HEK293T (cell line): ENCODE measurements around the gene RORC.

ENCODE experiments used
- CTCF ChIA-PET: fragments of 350-600 bp; formaldehyde crosslinking; extraction: SDS; loops from one replicate; lab custom pipeline; 2021; ENCODE audit warnings: antibody characterized with exemption, inconsistent platforms; lab: Yijun Ruan, JAX
- POLR2A ChIA-PET: fragments of 350-600 bp; formaldehyde crosslinking; extraction: SDS; loops from one replicate; lab custom pipeline; 2020; ENCODE audit warnings: antibody characterized with exemption, inconsistent platforms; lab: Yijun Ruan, JAX
- DNase-seq: peaks from one replicate; pipeline ENCODE4 v3.0.0; 2012; ENCODE audit warnings: mixed read lengths; ENCODE audit errors: extremely low spot score
- ARNT ChIP-seq: fragments of 450-650 bp; IDR thresholded peaks from 2 replicates; pipeline ENCODE4 v1.6.1; 2017; ENCODE audit warnings: mild to moderate bottlenecking
- BHLHE40 ChIP-seq: fragments of 450-650 bp; IDR thresholded peaks from 2 replicates; pipeline ENCODE4 v1.6.1; 2016; ENCODE audit warnings: mild to moderate bottlenecking, moderate library complexity, borderline replicate concordance
- CTBP1 ChIP-seq: fragments of 450-650 bp; IDR thresholded peaks from 2 replicates; pipeline ENCODE4 v1.6.1; 2016; ENCODE audit warnings: borderline replicate concordance
- ELF4 ChIP-seq: fragments of 450-650 bp; IDR thresholded peaks from 2 replicates; pipeline ENCODE4 v1.6.1; 2017; ENCODE audit warnings: antibody characterized with exemption
- FOXA1 ChIP-seq: fragments of 450-650 bp; IDR thresholded peaks from 2 replicates; pipeline ENCODE4 v1.6.1; 2016; ENCODE audit warnings: mild to moderate bottlenecking
- FOXK2 ChIP-seq: fragments of 450-650 bp; IDR thresholded peaks from 2 replicates; pipeline ENCODE4 v1.6.1; 2016; ENCODE audit warnings: mild to moderate bottlenecking
- FOXM1 ChIP-seq: fragments of 450-650 bp; IDR thresholded peaks from 2 replicates; pipeline ENCODE4 v1.6.1; 2017; ENCODE audit warnings: mild to moderate bottlenecking, borderline replicate concordance
- HDGF ChIP-seq: fragments of 450-650 bp; IDR thresholded peaks from 2 replicates; pipeline ENCODE4 v1.6.1; 2017; ENCODE audit warnings: antibody characterized with exemption, borderline replicate concordance
- L3MBTL2 ChIP-seq: fragments of 450-650 bp; conservative IDR thresholded peaks from 2 replicates; pipeline ENCODE4 v1.6.1; 2016; ENCODE audit warnings: mild to moderate bottlenecking
- LEF1 ChIP-seq: fragments of 450-650 bp; IDR thresholded peaks from 2 replicates; pipeline ENCODE4 v1.6.1; 2017; ENCODE audit warnings: mild to moderate bottlenecking, borderline replicate concordance
- NFRKB ChIP-seq: fragments of 450-650 bp; IDR thresholded peaks from 2 replicates; pipeline ENCODE4 v1.6.1; 2016; ENCODE audit warnings: mild to moderate bottlenecking, moderate library complexity
- SP1 ChIP-seq: fragments of 450-650 bp; IDR thresholded peaks from 2 replicates; pipeline ENCODE4 v1.6.1; 2017
- SUZ12 ChIP-seq: fragments of 450-650 bp; IDR thresholded peaks from 2 replicates; pipeline ENCODE4 v1.6.1; 2016; ENCODE audit warnings: mild to moderate bottlenecking
- TARDBP ChIP-seq: fragments of 450-650 bp; IDR thresholded peaks from 2 replicates; pipeline ENCODE4 v1.6.1; 2016
- ZNF384 ChIP-seq: fragments of 450-650 bp; IDR thresholded peaks from 2 replicates; pipeline ENCODE4 v1.6.1; 2016
- TF ChIP-seq, protein P1 (sequence below): fragments of 450-650 bp; IDR thresholded peaks from 2 replicates; pipeline ENCODE4 v1.6.1; 2016

The RORC gene

DNA sequence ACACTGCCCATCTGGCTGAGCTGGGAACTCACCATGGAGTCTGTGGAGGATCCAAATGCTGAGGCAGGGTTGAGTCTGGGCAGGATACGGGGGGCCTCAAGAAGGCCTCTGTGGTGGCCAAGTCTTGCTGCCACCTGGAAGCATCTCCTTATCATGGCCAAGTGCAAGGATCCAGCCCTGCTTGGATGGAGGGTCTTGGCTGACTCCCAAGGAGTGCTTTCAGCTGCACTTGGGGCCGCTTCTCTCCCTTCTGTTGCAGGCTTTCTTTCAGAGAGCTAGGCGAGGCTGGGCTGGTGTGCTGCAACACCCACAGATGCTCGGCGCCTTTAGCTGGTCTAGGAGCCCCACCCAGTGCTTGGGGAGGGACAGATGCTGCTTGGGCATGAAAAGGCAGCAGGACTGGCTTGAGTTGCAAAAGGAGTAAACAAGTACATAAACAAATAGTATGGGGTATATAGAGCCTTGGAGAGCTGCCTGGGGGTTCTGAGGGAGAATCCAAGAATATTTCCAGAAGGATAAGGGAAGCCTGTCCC is 21.9 kb upstream of the RORC start, which contains the start of gene THEM5:
Gene THEM5 (minus strand): TSS at position 302 of the 533 bp plus-strand sequence. CDS start 147 bp downstream, at position 155.
- ChIA-PET POLR2A (no interaction called here), CTCF (interaction anchor here (1.7 kb wide), 1 partner anchor 9 kb away, joined by 7 read pairs; no protein-coding TSS in a partner anchor)
- no peak for DNase-seq
- no peak for TF ChIP-seq BHLHE40
- TF ChIP-seq HDGF: no peak
- no peak for TF ChIP-seq FOXK2

DNA sequence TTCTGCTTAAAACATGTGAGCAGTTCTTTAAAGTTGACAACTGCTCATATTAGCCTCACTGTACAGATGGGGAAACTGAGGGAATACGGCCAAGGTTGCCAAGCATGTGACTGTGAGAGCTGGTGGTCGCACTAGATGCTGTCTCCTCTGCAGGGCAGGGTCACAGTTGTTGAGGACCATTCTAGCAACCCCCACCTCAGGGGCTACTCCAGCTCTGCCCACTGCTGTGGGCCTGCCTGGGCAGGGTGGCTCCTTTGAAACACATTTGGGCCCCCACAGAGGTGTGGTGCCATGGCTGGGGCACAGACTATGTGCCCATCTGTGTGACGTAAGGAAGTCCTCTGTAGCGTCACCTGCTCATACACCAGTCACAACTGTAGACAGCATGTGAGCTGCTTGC is 21.1 kb upstream of the RORC start:
- ChIA-PET POLR2A (no interaction called here), CTCF (interaction anchor here (1.7 kb wide), 1 partner anchor 8 kb away, joined by 7 read pairs; no protein-coding TSS in a partner anchor)
- TF ChIP-seq HDGF: no peak
- no peak for TF ChIP-seq BHLHE40
- no peak for TF ChIP-seq FOXA1
- TF ChIP-seq FOXM1: no peak
- no peak for TF ChIP-seq CTBP1
- no peak for TF ChIP-seq LEF1
- TF ChIP-seq, protein P1, sequence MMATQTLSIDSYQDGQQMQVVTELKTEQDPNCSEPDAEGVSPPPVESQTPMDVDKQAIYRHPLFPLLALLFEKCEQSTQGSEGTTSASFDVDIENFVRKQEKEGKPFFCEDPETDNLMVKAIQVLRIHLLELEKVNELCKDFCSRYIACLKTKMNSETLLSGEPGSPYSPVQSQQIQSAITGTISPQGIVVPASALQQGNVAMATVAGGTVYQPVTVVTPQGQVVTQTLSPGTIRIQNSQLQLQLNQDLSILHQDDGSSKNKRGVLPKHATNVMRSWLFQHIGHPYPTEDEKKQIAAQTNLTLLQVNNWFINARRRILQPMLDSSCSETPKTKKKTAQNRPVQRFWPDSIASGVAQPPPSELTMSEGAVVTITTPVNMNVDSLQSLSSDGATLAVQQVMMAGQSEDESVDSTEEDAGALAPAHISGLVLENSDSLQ: no peak
- no peak for TF ChIP-seq ZNF384
- no peak for TF ChIP-seq ARNT
- no peak for TF ChIP-seq ELF4
- TF ChIP-seq SP1: no peak
- TF ChIP-seq NFRKB: no peak
- no peak for TF ChIP-seq SUZ12
- TF ChIP-seq L3MBTL2: no peak
- TF ChIP-seq FOXK2: no peak
- TF ChIP-seq TARDBP: no peak
- no peak for DNase-seq

DNA sequence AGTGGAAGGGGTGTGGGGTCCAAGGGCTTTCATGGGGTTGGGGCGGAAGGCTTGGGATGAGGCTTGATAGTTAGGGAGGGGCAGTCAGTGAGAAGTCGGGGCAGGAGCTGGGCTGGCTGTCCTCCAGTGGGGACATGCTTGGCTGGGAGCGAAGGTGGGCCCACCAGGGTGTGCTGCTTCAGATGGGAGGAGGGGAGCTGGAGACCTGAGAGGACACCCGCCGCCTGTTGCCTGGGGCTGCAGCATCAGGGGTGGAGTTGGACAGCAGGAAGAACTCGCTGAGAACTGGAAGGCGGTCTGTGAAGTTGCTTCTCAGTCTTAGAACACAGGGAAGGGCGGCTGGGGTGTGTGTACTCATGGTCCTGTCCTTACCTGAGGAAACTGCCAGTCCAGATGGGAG is 20.3 kb upstream of the RORC start:
- TF ChIP-seq FOXA1: no peak
- TF ChIP-seq ZNF384: no peak
- no peak for TF ChIP-seq NFRKB
- TF ChIP-seq, protein P1: no peak
- TF ChIP-seq SUZ12: no peak
- no peak for TF ChIP-seq SP1
- ChIA-PET POLR2A (no interaction called here), CTCF (interaction anchor here (0.6 kb wide), 1 partner anchor 12 kb away, joined by 4 read pairs; no protein-coding TSS in a partner anchor)
- DNase-seq: no peak

DNA sequence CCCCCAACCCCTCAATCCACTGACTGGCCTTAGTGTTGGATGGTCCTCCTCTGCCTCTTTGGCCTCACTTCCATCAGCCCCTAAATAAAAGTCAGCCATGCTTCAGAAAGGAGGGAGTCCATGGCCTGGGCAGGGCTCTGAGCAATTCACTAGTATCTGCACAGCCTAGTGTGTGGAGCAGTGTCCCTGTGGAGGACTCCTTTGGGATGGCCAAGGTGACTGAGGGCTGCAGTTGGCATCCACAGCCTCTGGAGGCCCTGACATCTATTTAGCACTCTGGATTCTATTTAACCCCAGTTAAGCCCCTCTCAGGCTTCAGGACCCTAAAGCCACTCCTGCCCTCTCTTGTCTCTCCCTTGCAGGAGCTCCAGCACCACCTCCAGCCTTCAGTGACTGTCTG is 18.3 kb upstream of the RORC start:
- DNase-seq: no peak
- POLR2A ChIA-PET: no interaction called here
- CTCF ChIA-PET: interaction anchor here (1.5 kb wide), 1 partner anchor 13 kb away, joined by 5 read pairs; no protein-coding TSS in a partner anchor
- no peak for TF ChIP-seq HDGF
- TF ChIP-seq NFRKB: no peak
- TF ChIP-seq ARNT: no peak
- no peak for TF ChIP-seq L3MBTL2
- TF ChIP-seq ZNF384: no peak
- no peak for TF ChIP-seq LEF1
- TF ChIP-seq, protein P1: no peak
- TF ChIP-seq FOXA1: no peak
- no peak for TF ChIP-seq FOXM1
- no peak for TF ChIP-seq FOXK2
- TF ChIP-seq BHLHE40: no peak

DNA sequence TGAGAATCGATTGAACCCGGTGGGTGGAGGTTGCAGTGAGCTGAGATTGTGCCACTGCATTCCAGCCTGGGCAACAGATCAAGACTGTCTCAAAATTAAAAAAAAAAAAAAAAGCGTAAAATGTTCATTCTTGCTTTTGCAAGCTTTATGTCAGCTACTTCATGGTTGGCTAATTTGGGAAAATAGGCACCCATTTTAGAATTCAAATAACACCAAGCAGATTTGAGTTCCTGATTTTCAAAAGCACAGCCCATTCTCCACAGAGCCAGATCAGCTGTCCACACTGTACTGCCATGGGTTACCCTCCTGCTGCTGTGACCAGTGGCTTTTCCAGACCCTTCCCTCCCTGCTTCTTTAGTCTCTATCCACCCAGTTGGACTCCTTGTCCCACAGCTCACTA is 17.5 kb upstream of the RORC start:
- ChIA-PET CTCF (interaction anchor here (1.5 kb wide), 1 partner anchor 12 kb away, joined by 5 read pairs; no protein-coding TSS in a partner anchor), POLR2A (interaction anchor here (1.1 kb wide), 1 partner anchor 9 kb away, joined by 3 read pairs; no protein-coding TSS in a partner anchor)
- no peak for DNase-seq
- TF ChIP-seq FOXM1 (no peak), FOXA1 (no peak), L3MBTL2 (no peak), HDGF (no peak), ZNF384 (no peak), TARDBP (no peak), BHLHE40 (no peak), SP1 (no peak), LEF1 (no peak), ARNT (no peak), NFRKB (no peak), ELF4 (no peak), CTBP1 (no peak), FOXK2 (no peak), SUZ12 (no peak)
- TF ChIP-seq, protein P1: no peak
